Measurements from ENCODE around the gene DRC7. TPM values are rescaled to one million over a fixed set of nuclear protein-coding genes. Genes with fewer than 3 reads are reported as not detected.

The DRC7 gene
- total and polyA plus RNA-seq, 2 experiments from 2014 or later: not detected

- Histone ChIP-seq H4K20me1 (ENCODE audit: insufficient read depth) (no peaks in the 10 kb centered on the region), H3K79me2 (ENCODE audit: insufficient read depth) (no peaks in the 10 kb centered on the region), H3K4me3 (no peak overlapping the region), H3F3A (ENCODE audit: insufficient read depth) (no peaks in the 10 kb centered on the region), H3K27ac (no peak overlapping the region), H3K9me2 (ENCODE audit: insufficient read depth) (no peaks in the 10 kb centered on the region), H3K9ac (no peak overlapping the region), H3K9me3 (ENCODE audit: low read depth) (no peaks in the 10 kb centered on the region), H3K27me3 (replicated peaks; ENCODE audit: insufficient read depth) (no peaks in the 10 kb centered on the region), H2AFZ (no peak overlapping the region), H3K36me3 (ENCODE audit: low read depth) (peaks cover 10% of the 10 kb centered on the region; the same call in 1 of the 2 replicates), H3K4me1 (ENCODE audit: insufficient read depth) (peaks cover 3% of the 10 kb centered on the region), H3K4me2 (ENCODE audit: unreplicated experiment) (no peak overlapping the region)
- in situ Hi-C loops (cut with MboI): no loop called here
- no peak for TF ChIP-seq EZH2 (IDR thresholded peaks at IDR 0.05; ENCODE audit: insufficient read depth, poor library complexity, severe bottlenecking)
- TF ChIP-seq EZH2phosphoT487 (IDR thresholded peaks at IDR 0.05; ENCODE audit: insufficient read depth, low read depth): no peak
- WGBS, 2 experiments (ENCODE audit: low coverage in 1 of 2, low lambda C conversion rate in 2 of 2, missing lambda C conversion rate in 2 of 2): 94 to 99% methylated on average over 13 to 17 of the region's 17 CpGs
- no peak for DNase-seq
These were observed 70.6 kb downstream of the DRC7 start for GRCh38 chr16:57765160-57765728.

GRCh38 chr16:57766714-57767348 is 72.2 kb downstream of the DRC7 start:
- Histone ChIP-seq H3K9me2 (ENCODE audit: insufficient read depth) (no peaks in the 10 kb centered on the region), H4K20me1 (ENCODE audit: insufficient read depth) (no peaks in the 10 kb centered on the region), H3K4me3 (no peak overlapping the region), H3K36me3 (ENCODE audit: low read depth) (peaks cover 10% of the 10 kb centered on the region; the same call in 1 of the 2 replicates), H3K79me2 (ENCODE audit: insufficient read depth) (no peaks in the 10 kb centered on the region), H2AFZ (no peak overlapping the region), H3K4me1 (ENCODE audit: insufficient read depth) (peaks cover 3% of the 10 kb centered on the region), H3K27me3 (replicated peaks; ENCODE audit: insufficient read depth) (no peaks in the 10 kb centered on the region), H3K27ac (no peak overlapping the region), H3K9ac (no peak overlapping the region), H3K4me2 (ENCODE audit: unreplicated experiment) (no peak overlapping the region), H3K9me3 (ENCODE audit: low read depth) (no peaks in the 10 kb centered on the region), H3F3A (ENCODE audit: insufficient read depth) (no peaks in the 10 kb centered on the region)
- TF ChIP-seq EZH2phosphoT487 (IDR thresholded peaks at IDR 0.05; ENCODE audit: insufficient read depth, low read depth): no peak
- no peak for TF ChIP-seq EZH2 (IDR thresholded peaks at IDR 0.05; ENCODE audit: insufficient read depth, poor library complexity, severe bottlenecking)
- no peak for DNase-seq
- WGBS, 2 experiments (ENCODE audit: low coverage in 1 of 2, low lambda C conversion rate in 2 of 2, missing lambda C conversion rate in 2 of 2): 91 to 98% methylated on average over 15 of the region's 15 CpGs
- in situ Hi-C loops (cut with MboI): no loop called here

- no peaks in the 10 kb centered on the region for H3F3A ChIP-seq (ENCODE audit: insufficient read depth)
- TF ChIP-seq EZH2phosphoT487 (IDR thresholded peaks at IDR 0.05; ENCODE audit: insufficient read depth, low read depth) (no peak), EZH2 (IDR thresholded peaks at IDR 0.05; ENCODE audit: insufficient read depth, poor library complexity, severe bottlenecking) (no peak)
- H2AFZ ChIP-seq: no peak overlapping the region
- no peaks in the 10 kb centered on the region for H3K9me2 ChIP-seq (ENCODE audit: insufficient read depth)
- H3K4me2 ChIP-seq (ENCODE audit: unreplicated experiment): no peak overlapping the region
- H3K36me3 ChIP-seq (ENCODE audit: low read depth): peaks cover 10% of the 10 kb centered on the region; the same call in 1 of the 2 replicates
- no peaks in the 10 kb centered on the region for H3K4me1 ChIP-seq (ENCODE audit: insufficient read depth)
- no peak for DNase-seq
- 96 to 97% methylated on average over 18 to 22 of the region's 22 CpGs for WGBS, 2 experiments (ENCODE audit: low coverage in 1 of 2, low lambda C conversion rate in 2 of 2, missing lambda C conversion rate in 2 of 2)
- no peak overlapping the region for H3K9ac ChIP-seq
- H3K27me3 ChIP-seq (replicated peaks; ENCODE audit: insufficient read depth): no peaks in the 10 kb centered on the region
- no peak overlapping the region for H3K27ac ChIP-seq
- no peaks in the 10 kb centered on the region for H4K20me1 ChIP-seq (ENCODE audit: insufficient read depth)
- no peaks in the 10 kb centered on the region for H3K79me2 ChIP-seq (ENCODE audit: insufficient read depth)
- H3K4me3 ChIP-seq: no peak overlapping the region
- in situ Hi-C loops (cut with MboI): no loop called here
- no peaks in the 10 kb centered on the region for H3K9me3 ChIP-seq (ENCODE audit: low read depth)
These were observed 75.0 kb downstream of the DRC7 start for GRCh38 chr16:57769541-57770145.

- H3K9ac ChIP-seq: no peak overlapping the region
- H3K4me2 ChIP-seq (ENCODE audit: unreplicated experiment): no peak overlapping the region
- no peaks in the 10 kb centered on the region for H3K79me2 ChIP-seq (ENCODE audit: insufficient read depth)
- no peaks in the 10 kb centered on the region for H3K27me3 ChIP-seq (replicated peaks; ENCODE audit: insufficient read depth)
- no peaks in the 10 kb centered on the region for H3K9me2 ChIP-seq (ENCODE audit: insufficient read depth)
- no peaks in the 10 kb centered on the region for H3F3A ChIP-seq (ENCODE audit: insufficient read depth)
- no peak for TF ChIP-seq EZH2 (IDR thresholded peaks at IDR 0.05; ENCODE audit: insufficient read depth, poor library complexity, severe bottlenecking)
- no peak for TF ChIP-seq EZH2phosphoT487 (IDR thresholded peaks at IDR 0.05; ENCODE audit: insufficient read depth, low read depth)
- 97 to 100% methylated on average over 15 of the region's 15 CpGs for WGBS, 2 experiments (ENCODE audit: low coverage in 1 of 2, low lambda C conversion rate in 2 of 2, missing lambda C conversion rate in 2 of 2)
- H4K20me1 ChIP-seq (ENCODE audit: insufficient read depth): no peaks in the 10 kb centered on the region
- no peaks in the 10 kb centered on the region for H3K9me3 ChIP-seq (ENCODE audit: low read depth)
- DNase-seq: no peak
- peaks cover 10% of the 10 kb centered on the region; the same call in 1 of the 2 replicates for H3K36me3 ChIP-seq (ENCODE audit: low read depth)
- H3K27ac ChIP-seq: no peak overlapping the region
- H3K4me3 ChIP-seq: no peak overlapping the region
- in situ Hi-C loops (cut with MboI): no loop called here
- H2AFZ ChIP-seq: no peak overlapping the region
- H3K4me1 ChIP-seq (ENCODE audit: insufficient read depth): no peaks in the 10 kb centered on the region
These were observed 75.8 kb downstream of the DRC7 start for GRCh38 chr16:57770361-57770760.

Measured in GM23248 (cell line).